Smooth muscle cell (in vitro differentiated cells): ENCODE data around the gene TMEM51. TPM values are rescaled to one million over a fixed set of nuclear protein-coding genes. Genes with fewer than 3 reads are reported as not detected.

ENCODE experiments used
- DNase-seq: peaks from one replicate; lab custom pipeline; 2025; ENCODE audit not compliant: unreplicated experiment; lab: John Stamatoyannopoulos, UW
- H2AFZ ChIP-seq: fragments of 200-600 bp; sonication (generic); 2 replicates; pipeline ENCODE4 v1.6.0; 2016; ENCODE audit warnings: antibody characterized with exemption, low read depth, mild to moderate bottlenecking
- H3F3A ChIP-seq: fragments of 200-600 bp; sonication (generic); 2 replicates; pipeline ENCODE4 v1.6.0; 2017; ENCODE audit warnings: antibody characterized with exemption, low read depth
- H3K27ac ChIP-seq: fragments of 200-600 bp; sonication (generic); 2 replicates; pipeline ENCODE4 v1.5.1; 2016; ENCODE audit warnings: low read depth, mild to moderate bottlenecking
- H3K27me3 ChIP-seq: fragments of 200-600 bp; sonication (generic); 2 replicates; pipeline ENCODE4 v1.6.1; 2016; ENCODE audit warnings: low read depth, mild to moderate bottlenecking
- H3K36me3 ChIP-seq: fragments of 200-600 bp; sonication (generic); 2 replicates; pipeline ENCODE4 v1.5.1; 2016; ENCODE audit warnings: low read depth
- H3K4me1 ChIP-seq: fragments of 200-600 bp; sonication (generic); 2 replicates; pipeline ENCODE4 v1.5.1; 2016; ENCODE audit warnings: low read depth
- H3K4me2 ChIP-seq: fragments of 200-600 bp; sonication (generic); 2 replicates; pipeline ENCODE4 v1.6.0; 2016; ENCODE audit warnings: mild to moderate bottlenecking
- H3K4me3 ChIP-seq: fragments of 200-600 bp; sonication (generic); 2 replicates; pipeline ENCODE4 v1.5.1; 2016; ENCODE audit warnings: mild to moderate bottlenecking
- H3K79me2 ChIP-seq: fragments of 200-600 bp; sonication (generic); 2 replicates; pipeline ENCODE4 v1.6.0; 2016; ENCODE audit warnings: low read depth, mild to moderate bottlenecking
- H3K9ac ChIP-seq: fragments of 200-600 bp; sonication (generic); 2 replicates; pipeline ENCODE4 v1.6.0; 2016; ENCODE audit warnings: low read depth
- H3K9me3 ChIP-seq: fragments of 200-600 bp; sonication (generic); replicated peaks from 2 replicates; pipeline ENCODE4 v1.5.1; 2016; ENCODE audit warnings: low read depth
- H4K20me1 ChIP-seq: fragments of 200-600 bp; sonication (generic); 2 replicates; pipeline ENCODE4 v1.6.0; 2016; ENCODE audit warnings: low read depth
- WGBS: methylation state at CpG from one replicate; pipeline ENCODE4 v1.1.7; 2016; ENCODE audit warnings: low lambda C conversion rate; 5-methylcytosine and 5-hydroxymethylcytosine counted together
- polyA plus RNA-seq: library from polyadenylated mRNA; unstranded; fragments of >200 nt; fragmentation: Nextera tagmentation; extraction: Ambion mirVana; gene quantifications from 2 replicates; pipeline ENCODE4 v1.2.1, GENCODE V29; 2016
- total RNA-seq: library from RNA; depleted of rRNA; stranded (reverse); fragments of >200 nt; gene quantifications from 2 replicates; pipeline ENCODE4 v1.2.3, GENCODE V29; 2014
- TF ChIP-seq, protein P1 (sequence below): fragments of 200-600 bp; sonication (generic); IDR thresholded peaks from 2 replicates; pipeline ENCODE4 v1.5.1; 2017; ENCODE audit warnings: borderline replicate concordance, mild to moderate bottlenecking, antibody characterized with exemption; ENCODE audit not compliant: insufficient read depth, poor library complexity, severe bottlenecking

Gene TMEM51
- total and polyA plus RNA-seq, 2 experiments from 2014 or later, result 9.8 to 10.4 TPM

DNA sequence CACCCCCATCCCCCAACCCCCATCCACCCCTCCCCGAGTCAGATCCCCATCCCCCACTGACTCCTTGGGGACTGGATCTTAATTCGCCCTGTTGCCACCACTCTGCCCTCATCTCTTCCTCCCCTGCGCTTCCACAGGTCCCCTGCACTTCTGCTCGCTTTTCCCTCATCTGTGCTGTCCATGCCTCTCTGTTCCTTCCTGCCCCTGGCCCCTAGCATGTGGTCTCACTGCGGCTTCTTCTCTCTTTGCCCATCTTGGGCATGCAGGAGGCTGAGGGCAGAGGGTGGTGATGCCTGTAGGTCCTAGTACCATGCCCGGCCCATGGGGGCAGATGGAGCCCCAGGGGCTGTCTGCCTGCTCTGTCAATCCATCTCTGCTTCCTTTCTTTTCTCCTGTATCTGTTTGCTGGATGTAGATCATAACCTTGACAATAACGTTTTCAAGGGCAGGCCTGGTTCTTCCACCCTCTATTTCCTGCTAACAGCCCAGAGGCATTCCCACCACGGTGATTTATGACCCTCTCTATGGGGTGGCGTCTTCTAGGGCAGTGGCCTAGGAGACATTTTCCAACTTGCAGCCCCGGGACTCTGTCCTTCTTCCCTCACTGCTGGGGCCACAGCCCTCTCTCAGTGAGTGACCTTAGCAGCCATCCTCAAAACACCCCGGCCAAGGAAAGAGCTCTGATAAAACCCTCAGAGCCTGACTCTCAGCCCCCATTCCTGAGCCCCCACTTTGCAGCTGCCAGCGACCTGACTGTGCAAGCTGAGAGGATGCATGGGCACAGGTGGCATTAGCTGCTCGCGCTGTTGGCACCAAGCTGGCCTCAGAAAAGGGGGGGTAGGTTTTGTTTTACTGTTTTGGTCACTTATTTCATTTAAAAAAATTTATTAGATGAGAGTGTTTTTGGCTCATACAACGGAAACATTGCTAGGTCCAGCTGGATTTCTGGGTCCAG lies 33.9 kb downstream of the TMEM51 start:
- WGBS, result 61% methylated on average over 14 of the region's 15 CpGs
- no peak overlapping the region for H3K4me2 ChIP-seq
- TF ChIP-seq, protein P1, sequence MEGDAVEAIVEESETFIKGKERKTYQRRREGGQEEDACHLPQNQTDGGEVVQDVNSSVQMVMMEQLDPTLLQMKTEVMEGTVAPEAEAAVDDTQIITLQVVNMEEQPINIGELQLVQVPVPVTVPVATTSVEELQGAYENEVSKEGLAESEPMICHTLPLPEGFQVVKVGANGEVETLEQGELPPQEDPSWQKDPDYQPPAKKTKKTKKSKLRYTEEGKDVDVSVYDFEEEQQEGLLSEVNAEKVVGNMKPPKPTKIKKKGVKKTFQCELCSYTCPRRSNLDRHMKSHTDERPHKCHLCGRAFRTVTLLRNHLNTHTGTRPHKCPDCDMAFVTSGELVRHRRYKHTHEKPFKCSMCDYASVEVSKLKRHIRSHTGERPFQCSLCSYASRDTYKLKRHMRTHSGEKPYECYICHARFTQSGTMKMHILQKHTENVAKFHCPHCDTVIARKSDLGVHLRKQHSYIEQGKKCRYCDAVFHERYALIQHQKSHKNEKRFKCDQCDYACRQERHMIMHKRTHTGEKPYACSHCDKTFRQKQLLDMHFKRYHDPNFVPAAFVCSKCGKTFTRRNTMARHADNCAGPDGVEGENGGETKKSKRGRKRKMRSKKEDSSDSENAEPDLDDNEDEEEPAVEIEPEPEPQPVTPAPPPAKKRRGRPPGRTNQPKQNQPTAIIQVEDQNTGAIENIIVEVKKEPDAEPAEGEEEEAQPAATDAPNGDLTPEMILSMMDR, result no peak
- H3K27me3 ChIP-seq, result no peaks in the 10 kb centered on the region
- no peaks in the 10 kb centered on the region for H3K9me3 ChIP-seq
- H3K27ac ChIP-seq, result no peak overlapping the region
- no peaks in the 10 kb centered on the region for H3F3A ChIP-seq
- H4K20me1 ChIP-seq, result peaks cover 4% of the 10 kb centered on the region
- no peak overlapping the region for H3K9ac ChIP-seq
- no peak overlapping the region for H3K4me3 ChIP-seq
- H3K79me2 ChIP-seq, result peaks cover 21% of the 10 kb centered on the region
- no peaks in the 10 kb centered on the region for H3K36me3 ChIP-seq
- no peak for DNase-seq
- H2AFZ ChIP-seq, result no peak overlapping the region
- H3K4me1 ChIP-seq, result peaks cover 12% of the 10 kb centered on the region

DNA sequence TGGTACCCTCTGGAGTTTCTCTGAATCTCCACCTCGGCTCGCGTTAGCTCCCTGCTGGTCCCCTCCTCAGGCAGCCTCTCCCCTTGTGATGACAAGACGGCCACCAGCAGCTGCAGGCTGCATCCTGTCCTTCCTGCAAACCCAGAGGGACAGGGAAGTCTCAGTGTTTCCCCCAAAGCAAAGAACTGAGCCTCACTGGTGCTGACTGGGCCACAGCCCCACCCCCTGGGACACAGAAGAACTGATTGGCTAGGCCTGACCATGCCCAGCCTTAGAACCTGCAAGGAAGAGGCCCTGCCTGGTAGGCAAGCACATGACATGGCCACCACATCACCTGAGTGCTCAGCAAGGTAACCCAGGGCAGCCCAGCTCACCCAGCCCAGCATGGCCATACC lies 34.6 kb downstream of the TMEM51 start:
- 84% methylated on average over 4 of the region's 4 CpGs for WGBS

DNA sequence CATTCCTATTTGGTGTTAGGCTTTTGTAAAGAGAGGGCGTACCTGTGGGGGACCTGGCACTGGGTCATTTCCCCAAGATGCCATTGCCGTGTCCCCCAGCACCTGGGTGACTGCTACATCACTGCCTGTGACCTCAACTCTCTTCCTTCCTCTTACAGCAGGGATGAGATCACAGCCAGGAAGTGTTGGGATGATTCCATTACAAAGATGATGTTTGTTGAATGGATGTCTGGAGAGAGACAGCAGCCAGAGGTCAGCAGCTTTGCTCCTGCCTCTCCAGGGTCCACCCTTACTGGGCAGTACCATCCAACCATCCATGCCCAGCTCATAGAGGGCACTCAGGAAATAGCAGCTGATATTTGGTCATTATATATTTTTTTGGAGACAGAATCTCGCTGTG lies 35.1 kb downstream of the TMEM51 start:
- no peak overlapping the region for H3K4me3 ChIP-seq
- H3K36me3 ChIP-seq, result no peaks in the 10 kb centered on the region
- H3K27me3 ChIP-seq, result no peaks in the 10 kb centered on the region
- H3K9ac ChIP-seq, result no peak overlapping the region
- peaks cover 9% of the 10 kb centered on the region for H3K79me2 ChIP-seq
- H3K9me3 ChIP-seq, result no peaks in the 10 kb centered on the region
- H3K4me2 ChIP-seq, result no peak overlapping the region
- H3K4me1 ChIP-seq, result peaks cover 12% of the 10 kb centered on the region
- H3K27ac ChIP-seq, result no peak overlapping the region
- WGBS, result 88% methylated on average over 3 of the region's 3 CpGs
- peaks cover 4% of the 10 kb centered on the region for H4K20me1 ChIP-seq
- H3F3A ChIP-seq, result no peaks in the 10 kb centered on the region
- no peak overlapping the region for H2AFZ ChIP-seq
- TF ChIP-seq, protein P1, result no peak
- no peak for DNase-seq

More for the DNA sequence above, 34.6 kb downstream of the TMEM51 start:
- Histone ChIP-seq H3K4me2 (no peak overlapping the region), H3K27ac (no peak overlapping the region), H3K4me3 (no peak overlapping the region), H3K36me3 (no peaks in the 10 kb centered on the region), H3F3A (no peaks in the 10 kb centered on the region), H3K9me3 (no peaks in the 10 kb centered on the region), H2AFZ (no peak overlapping the region), H4K20me1 (peaks cover 4% of the 10 kb centered on the region), H3K4me1 (peaks cover 12% of the 10 kb centered on the region), H3K79me2 (peaks cover 15% of the 10 kb centered on the region), H3K27me3 (no peaks in the 10 kb centered on the region), H3K9ac (no peak overlapping the region)
- DNase-seq, result no peak
- TF ChIP-seq, protein P1, result no peak
